Glutamatergic neuron (in vitro differentiated cells): Measurements from ENCODE around the gene PLD1. TPM values are rescaled to one million over a fixed set of nuclear protein-coding genes. Genes with fewer than 3 reads are reported as not detected.

Experiments
- DNase-seq: peaks from one replicate; pipeline ENCODE4 v3.0.0; 2022
- H3K27ac Mint-ChIP-seq: one replicate; pipeline ENCODE4 v1.8.0; 2020; ENCODE audit warnings: mild to moderate bottlenecking, mixed read lengths, inconsistent platforms; ENCODE audit not compliant: unreplicated experiment
- H3K27me3 Mint-ChIP-seq: one replicate; pipeline ENCODE4 v1.8.0; 2020; ENCODE audit warnings: mild to moderate bottlenecking, moderate library complexity, mixed read lengths, inconsistent platforms; ENCODE audit not compliant: unreplicated experiment
- H3K36me3 Mint-ChIP-seq: one replicate; pipeline ENCODE4 v1.8.0; 2020; ENCODE audit warnings: mild to moderate bottlenecking, mixed read lengths, inconsistent platforms; ENCODE audit not compliant: unreplicated experiment
- H3K4me1 Mint-ChIP-seq: one replicate; pipeline ENCODE4 v1.8.0; 2020; ENCODE audit warnings: mild to moderate bottlenecking, low read depth, mixed read lengths, inconsistent platforms; ENCODE audit not compliant: unreplicated experiment
- H3K4me3 Mint-ChIP-seq: one replicate; pipeline ENCODE4 v1.8.0; 2020; ENCODE audit warnings: mild to moderate bottlenecking, mixed read lengths, inconsistent platforms; ENCODE audit not compliant: unreplicated experiment
- H3K9me3 Mint-ChIP-seq: one replicate; pipeline ENCODE4 v1.8.0; 2020; ENCODE audit warnings: mild to moderate bottlenecking, moderate library complexity, mixed read lengths, inconsistent platforms; ENCODE audit not compliant: unreplicated experiment
- CTCF ChIP-seq: fragments of 200-600 bp; sonication (generic); IDR thresholded peaks from one replicate; pipeline ENCODE4 v1.5.0; 2021; ENCODE audit not compliant: partially characterized antibody, unreplicated experiment
- total RNA-seq: library from RNA; stranded (reverse); fragmentation: NEBNext Ultra II Directional; extraction: Animal tissue kit (Norgen Biotek cat#: 25700); gene quantifications from one replicate; pipeline ENCODE4 v1.2.1, GENCODE V29; 2021; ENCODE audit not compliant: unreplicated experiment

PLD1 gene
- total RNA-seq, 1 donor from 2014 or later = 0.61 TPM

DNA sequence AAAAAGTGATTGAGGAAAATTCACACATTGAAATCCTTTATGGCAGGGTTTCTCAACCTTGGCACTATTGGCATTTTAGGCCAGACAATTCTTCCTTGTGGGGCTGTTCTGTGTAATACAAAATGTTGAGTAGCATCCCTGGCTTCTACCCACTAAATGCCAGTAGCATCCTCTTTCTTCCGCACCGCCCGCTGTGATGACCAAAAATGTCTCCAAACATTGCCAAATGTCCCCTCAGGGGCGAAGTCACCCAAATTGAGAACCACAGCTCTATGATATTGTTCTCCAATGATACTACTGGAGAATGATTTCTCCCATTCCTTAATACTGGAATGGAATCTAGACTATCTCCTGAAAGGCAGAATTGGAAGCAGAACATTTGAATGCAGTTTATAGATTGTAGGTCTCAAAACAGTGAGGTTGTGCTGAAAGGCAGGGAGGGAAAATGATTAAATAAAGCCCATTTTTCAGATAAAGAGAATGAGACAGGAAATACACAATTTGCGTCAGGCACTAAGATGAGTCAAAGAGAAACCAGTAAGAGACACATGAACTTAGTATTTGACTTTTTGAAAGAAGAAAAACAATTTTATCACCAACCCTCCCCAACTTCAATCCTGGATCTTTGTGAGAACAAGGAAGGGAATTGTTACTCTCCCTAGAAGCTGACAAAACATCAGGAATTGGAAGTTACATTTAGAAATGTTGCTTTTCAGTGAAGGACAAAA is 248.5 kb downstream of the PLD1 start:
- Mint-ChIP-seq H3K4me1 (no peaks in the 10 kb centered on the region), H3K9me3 (no peaks in the 10 kb centered on the region), H3K36me3 (no peaks in the 10 kb centered on the region), H3K27me3 (no peaks in the 10 kb centered on the region), H3K27ac (no peak overlapping the region), H3K4me3 (no peak overlapping the region)
- DNase-seq = no peak
- TF ChIP-seq CTCF = no peak

DNA sequence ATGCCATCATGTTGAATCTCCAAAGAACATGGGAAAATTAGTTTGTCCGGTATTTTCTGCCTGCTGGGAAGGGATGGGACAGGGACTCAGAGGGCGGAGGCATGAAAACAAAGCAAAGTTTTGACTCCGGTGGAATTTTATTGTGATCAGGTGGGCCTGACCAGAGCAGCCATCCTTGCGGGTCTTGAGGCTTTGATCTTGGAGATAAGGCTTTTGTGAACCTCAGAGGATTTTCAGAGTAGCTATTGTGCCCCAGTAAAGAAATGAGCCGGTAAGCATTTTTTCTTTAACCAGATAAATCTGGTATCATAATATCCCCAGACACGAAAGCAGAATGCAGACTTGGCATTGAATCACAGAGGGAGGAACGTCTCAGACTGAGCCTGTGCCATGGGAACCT is 250.7 kb downstream of the PLD1 start:
- Mint-ChIP-seq H3K4me3 (no peak overlapping the region), H3K9me3 (no peaks in the 10 kb centered on the region), H3K27me3 (no peaks in the 10 kb centered on the region), H3K36me3 (no peaks in the 10 kb centered on the region), H3K27ac (no peak overlapping the region), H3K4me1 (no peaks in the 10 kb centered on the region)
- no peak for DNase-seq
- no peak for TF ChIP-seq CTCF

DNA sequence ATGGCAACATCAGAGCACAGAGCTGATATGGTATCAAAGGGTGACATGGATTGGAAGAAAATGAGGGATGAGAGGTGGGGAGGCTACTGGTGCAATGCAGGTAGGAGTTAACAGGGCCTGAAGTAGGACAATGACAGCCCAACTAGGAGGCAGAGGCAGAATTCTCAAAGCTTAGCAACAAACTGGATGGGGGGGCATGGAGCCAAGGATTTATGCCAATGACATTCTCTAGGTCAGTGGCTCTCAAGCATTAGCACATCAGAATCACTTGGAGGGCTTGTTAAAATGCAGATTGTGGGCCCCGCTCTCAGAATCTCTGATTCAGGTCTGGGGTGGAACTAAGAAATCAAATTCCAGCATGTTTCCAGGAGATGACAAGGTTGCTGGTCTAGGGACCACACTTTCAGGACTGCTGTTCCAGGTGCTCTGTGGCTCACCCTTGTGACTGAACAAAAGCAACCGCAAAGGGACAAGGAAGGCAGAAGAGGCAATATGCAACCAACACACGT is 252.0 kb downstream of the PLD1 start:
- TF ChIP-seq CTCF = no peak
- Mint-ChIP-seq H3K9me3 (no peaks in the 10 kb centered on the region), H3K4me3 (no peak overlapping the region), H3K36me3 (no peaks in the 10 kb centered on the region), H3K27me3 (no peaks in the 10 kb centered on the region), H3K27ac (no peak overlapping the region), H3K4me1 (no peaks in the 10 kb centered on the region)
- no peak for DNase-seq

GRCh38 chr3:171557173-171557572 is 253.1 kb downstream of the PLD1 start:
- H3K9me3 Mint-ChIP-seq = no peaks in the 10 kb centered on the region
- no peaks in the 10 kb centered on the region for H3K36me3 Mint-ChIP-seq
- no peak overlapping the region for H3K27ac Mint-ChIP-seq
- no peaks in the 10 kb centered on the region for H3K27me3 Mint-ChIP-seq
- no peaks in the 10 kb centered on the region for H3K4me1 Mint-ChIP-seq
- H3K4me3 Mint-ChIP-seq = no peak overlapping the region
- no peak for TF ChIP-seq CTCF
- DNase-seq = no peak

DNA sequence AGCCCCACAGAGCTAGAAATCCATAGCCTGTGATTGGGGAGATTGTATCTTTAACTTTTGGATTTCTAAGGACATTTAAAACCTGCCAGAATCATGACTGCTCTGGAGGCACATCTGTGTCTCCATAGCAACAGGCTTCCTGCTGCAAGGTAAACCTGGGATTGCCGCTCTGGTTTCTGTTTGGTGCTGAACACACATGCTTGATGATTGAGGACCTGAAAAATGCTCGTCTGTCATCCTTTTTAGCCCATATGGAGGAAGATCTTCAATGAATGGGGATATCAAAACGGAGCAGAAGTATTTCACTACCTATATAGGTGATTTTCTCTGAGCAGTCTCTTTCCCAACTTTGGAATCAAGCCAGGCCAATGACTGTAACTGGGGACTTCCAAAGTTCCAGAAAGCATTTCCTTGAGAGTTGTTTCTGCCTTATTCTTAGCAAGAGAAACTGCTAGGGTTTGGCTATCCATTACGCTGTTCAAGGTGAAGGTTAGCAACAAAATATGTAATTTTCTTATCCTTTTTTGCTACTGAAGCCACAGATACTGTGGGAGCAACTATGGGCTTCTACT is 253.6 kb downstream of the PLD1 start:
- Mint-ChIP-seq H3K4me3 (no peak overlapping the region), H3K9me3 (no peaks in the 10 kb centered on the region), H3K27me3 (no peaks in the 10 kb centered on the region), H3K4me1 (no peaks in the 10 kb centered on the region), H3K36me3 (no peaks in the 10 kb centered on the region), H3K27ac (no peak overlapping the region)
- TF ChIP-seq CTCF = no peak
- DNase-seq = no peak
